ENCODE measurements around the gene FALEC.
A peak's percentile ranks its signal among the peaks of the same experiment; 100 is the strongest.

Gene FALEC

GRCh38 chr1:150515328-150516049 lies at the start of gene FALEC:
Gene FALEC, plus strand, starts transcription at chr1:150515752.
- DNase-seq = peak; percentile 80 to 87

GRCh38 chr1:150466964-150467363 lies 48.6 kb upstream of the FALEC start:
- no peak for DNase-seq

GRCh38 chr1:150469291-150469690 lies 46.3 kb upstream of the FALEC start:
- no peak for DNase-seq

- DNase-seq = no peak
Observed at GRCh38 chr1:150472601-150473200, 42.9 kb upstream of the FALEC start.

GRCh38 chr1:150473659-150474058 lies 41.9 kb upstream of the FALEC start:
- DNase-seq = no peak

- no peak for DNase-seq
Observed at GRCh38 chr1:150474869-150475268, 40.7 kb upstream of the FALEC start.

GRCh38 chr1:150476754-150477153 lies 38.8 kb upstream of the FALEC start:
- no peak for DNase-seq

GRCh38 chr1:150477320-150477719 lies 38.2 kb upstream of the FALEC start:
- no peak for DNase-seq

GRCh38 chr1:150477733-150478132 lies 37.8 kb upstream of the FALEC start:
- no peak for DNase-seq

GRCh38 chr1:150479370-150479769 lies 36.2 kb upstream of the FALEC start:
- no peak for DNase-seq

- DNase-seq = no peak
Observed at GRCh38 chr1:150479927-150480352, 35.6 kb upstream of the FALEC start.

- DNase-seq = no peak
Observed at GRCh38 chr1:150484431-150484830, 31.1 kb upstream of the FALEC start.

- no peak for DNase-seq
Observed at GRCh38 chr1:150484861-150485260, 30.7 kb upstream of the FALEC start.

- peak; percentile 86 to 98 for DNase-seq
Observed at GRCh38 chr1:150486966-150487762, 28.4 kb upstream of the FALEC start, which contains the start of gene TARS2. Gene TARS2, plus strand, starts transcription at chr1:150487419. Its CDS starts 32 bp downstream, at chr1:150487451.

GRCh38 chr1:150487763-150488115 lies 27.8 kb upstream of the FALEC start:
- DNase-seq = no peak

- no peak for DNase-seq
Observed at GRCh38 chr1:150493175-150493574, 22.4 kb upstream of the FALEC start.

- no peak for DNase-seq
Observed at GRCh38 chr1:150498342-150498741, 17.2 kb upstream of the FALEC start.

- DNase-seq = no peak
Observed at GRCh38 chr1:150505431-150505830, 10.1 kb upstream of the FALEC start.

GRCh38 chr1:150507912-150508864 lies 7.4 kb upstream of the FALEC start, which contains the start of gene ECM1:
Gene ECM1, plus strand, starts transcription at chr1:150508109. Its CDS starts 101 bp downstream, at chr1:150508210.
- no peak for DNase-seq

- DNase-seq = no peak
Observed at GRCh38 chr1:150508982-150509381, 6.6 kb upstream of the FALEC start.

- DNase-seq = no peak
Observed at GRCh38 chr1:150511551-150511950, 4.0 kb upstream of the FALEC start.

GRCh38 chr1:150511985-150512660 lies 3.4 kb upstream of the FALEC start:
- DNase-seq = no peak

Data from cerebellar nuclear complex (tissue), 1 donor.